ENCODE data around the gene CH25H.
"Not testable (repeated sequence)": the region's sequence is repeated elsewhere in the genome, so short reads cannot be mapped to it uniquely, and the experiment has no call there.

The CH25H gene

DNA sequence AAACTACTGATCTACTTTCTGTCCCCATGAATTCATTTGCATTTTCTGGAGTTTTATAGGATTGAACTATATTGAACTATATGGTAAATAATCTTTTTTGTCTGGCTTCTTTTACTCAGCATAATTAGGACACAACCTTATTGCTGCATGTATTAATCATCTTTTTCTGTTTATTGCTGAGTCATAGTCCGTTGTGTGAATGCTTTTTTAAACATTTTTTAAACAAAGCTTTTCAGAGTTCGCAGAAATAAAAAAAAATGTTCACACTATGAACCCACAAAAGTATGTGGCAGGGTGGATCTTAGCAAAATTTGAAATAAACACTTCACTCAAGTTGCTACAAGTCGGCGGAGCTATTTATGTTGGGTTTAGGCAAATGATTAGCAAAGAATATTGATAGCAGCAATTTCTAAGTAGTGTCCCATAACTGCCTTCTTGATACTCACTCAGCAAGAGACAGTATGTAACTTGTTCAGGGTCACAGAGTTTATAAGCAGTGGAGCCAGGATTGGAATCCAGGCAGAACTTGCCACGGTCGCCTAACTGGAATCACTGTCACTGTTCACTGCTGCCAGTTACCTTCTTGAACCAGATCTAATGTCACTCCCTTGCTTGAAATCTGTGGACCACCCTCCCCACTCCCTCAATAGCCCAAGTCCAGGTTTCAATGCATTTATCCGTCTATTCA is 5.6 kb downstream of the CH25H start:
- DNase-seq (ENCODE audit: low read depth in 2 of 2) = no peak

DNA sequence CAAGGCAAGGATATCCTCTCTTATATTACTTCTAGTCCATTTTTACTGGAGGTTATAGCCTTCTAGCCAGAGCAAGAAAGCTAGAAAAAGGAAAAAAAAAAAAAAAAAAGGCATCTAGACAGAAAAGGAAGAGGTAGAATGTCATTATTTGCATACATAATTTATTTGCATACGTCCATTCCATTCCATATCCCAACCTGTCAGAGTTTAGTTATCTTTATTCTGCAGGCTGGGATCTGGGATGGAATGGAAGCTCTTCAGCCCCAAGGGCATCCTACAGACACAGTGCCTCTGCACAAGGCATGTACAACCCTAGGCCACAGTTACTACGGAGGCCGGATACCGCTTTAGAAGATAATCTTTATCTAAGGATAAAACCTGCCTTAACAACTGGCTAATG is 9.6 kb downstream of the CH25H start:
- no peak for DNase-seq (ENCODE audit: low read depth in 2 of 2)

DNA sequence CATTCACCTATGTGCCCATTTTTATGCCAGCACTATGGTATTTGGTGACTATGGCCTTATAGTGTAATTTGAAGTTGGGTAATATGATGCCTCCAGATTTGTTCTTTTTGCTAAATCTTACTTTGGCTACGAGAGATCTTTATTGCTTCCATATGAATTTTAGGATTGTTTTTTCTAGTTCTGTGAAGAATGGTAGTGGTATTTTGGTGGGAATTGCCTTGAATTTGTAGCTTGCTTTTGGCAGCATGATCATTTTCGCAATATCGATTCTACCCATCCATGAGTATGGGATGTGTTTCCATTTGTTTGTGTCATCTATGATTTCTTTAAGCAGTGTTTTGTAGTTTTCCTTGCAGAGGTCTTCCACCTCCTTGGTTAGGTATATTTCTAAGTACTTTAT is 15.8 kb downstream of the CH25H start:
- DNase-seq (ENCODE audit: low read depth in 2 of 2) = not testable (repeated sequence)

DNA sequence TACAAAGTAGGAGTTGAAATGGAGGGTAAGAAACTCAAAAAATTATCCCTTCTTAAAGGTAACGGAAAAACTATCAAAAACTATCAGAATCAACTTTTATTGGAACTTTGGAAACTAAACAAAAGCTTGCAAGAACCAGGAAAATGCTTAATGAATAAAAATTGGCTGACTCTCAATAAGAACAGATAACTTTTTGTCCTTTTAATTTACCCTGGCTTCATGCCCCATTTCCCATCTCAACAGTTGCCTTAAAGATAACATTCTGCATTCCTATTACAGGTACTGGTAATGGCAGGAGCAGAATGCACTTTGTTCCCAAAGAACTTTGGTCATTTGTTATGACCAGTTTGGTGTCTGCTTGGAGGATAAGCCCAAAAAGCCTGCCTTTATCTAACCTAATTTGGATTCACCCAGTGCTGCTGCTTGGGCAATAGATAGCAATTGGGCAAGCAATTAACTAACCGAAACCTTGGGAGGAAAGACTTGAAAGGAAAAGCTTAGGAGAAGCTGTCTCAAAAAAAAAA is 17.8 kb downstream of the CH25H start:
- no peak for DNase-seq (ENCODE audit: low read depth in 2 of 2)

DNA sequence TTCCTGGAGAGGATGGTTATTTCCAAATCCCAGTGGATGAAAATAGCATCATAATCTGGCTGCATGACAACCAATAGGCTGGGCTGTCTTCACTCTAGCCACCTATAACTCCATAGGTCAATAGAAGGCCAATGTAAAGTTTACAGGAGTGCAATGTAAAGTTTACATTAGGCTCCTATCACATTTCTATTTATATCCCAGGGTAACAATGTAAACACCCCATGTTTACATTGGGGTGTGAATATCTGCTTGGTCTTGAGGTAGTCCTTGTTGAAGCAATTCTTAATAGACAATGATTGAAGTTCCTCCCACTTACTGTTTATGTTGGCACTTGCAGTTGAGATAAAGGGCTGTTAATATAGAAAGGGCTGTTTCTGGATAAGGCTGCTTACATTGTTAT is 21.5 kb downstream of the CH25H start:
- no peak for DNase-seq (ENCODE audit: low read depth in 2 of 2)

DNA sequence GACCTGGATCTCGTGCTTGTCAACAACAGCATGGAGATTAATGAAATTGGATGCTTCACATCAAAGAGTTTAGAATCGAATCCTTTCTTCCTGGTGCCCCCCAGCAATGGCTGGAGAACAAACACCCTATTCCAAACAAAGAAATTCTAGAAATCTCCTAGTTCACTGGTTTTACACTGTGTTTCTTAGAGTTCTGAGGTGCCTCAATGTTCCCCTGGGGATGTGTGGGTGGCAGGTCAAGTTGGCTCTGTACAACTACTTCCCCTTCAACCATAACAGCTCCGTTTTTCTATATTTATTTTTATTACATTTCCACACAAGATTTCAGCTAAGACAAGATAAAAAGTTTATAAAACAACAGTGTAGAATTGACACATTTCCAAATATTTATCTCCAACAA is 22.5 kb downstream of the CH25H start:
- no peak for DNase-seq (ENCODE audit: low read depth in 2 of 2)

DNA sequence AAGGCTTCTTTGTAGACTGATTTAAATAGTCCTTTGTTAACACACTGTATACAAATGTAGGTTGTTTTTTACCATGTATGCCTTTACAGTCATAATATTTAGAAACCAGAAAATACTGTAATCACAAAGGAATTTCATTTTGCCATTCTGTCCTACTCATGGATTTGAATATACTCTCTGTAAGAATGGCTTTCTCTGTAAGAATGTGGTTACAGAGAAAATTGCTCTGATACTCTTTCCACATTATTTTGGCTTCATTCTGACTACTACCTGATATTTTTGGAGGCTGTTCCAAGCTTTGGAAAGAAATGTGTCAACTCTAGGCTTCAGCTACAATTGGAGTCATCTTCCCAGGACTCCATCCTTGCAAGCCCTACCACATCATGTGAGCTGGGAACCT is 23.5 kb downstream of the CH25H start:
- DNase-seq (ENCODE audit: low read depth in 2 of 2) = no peak

DNA sequence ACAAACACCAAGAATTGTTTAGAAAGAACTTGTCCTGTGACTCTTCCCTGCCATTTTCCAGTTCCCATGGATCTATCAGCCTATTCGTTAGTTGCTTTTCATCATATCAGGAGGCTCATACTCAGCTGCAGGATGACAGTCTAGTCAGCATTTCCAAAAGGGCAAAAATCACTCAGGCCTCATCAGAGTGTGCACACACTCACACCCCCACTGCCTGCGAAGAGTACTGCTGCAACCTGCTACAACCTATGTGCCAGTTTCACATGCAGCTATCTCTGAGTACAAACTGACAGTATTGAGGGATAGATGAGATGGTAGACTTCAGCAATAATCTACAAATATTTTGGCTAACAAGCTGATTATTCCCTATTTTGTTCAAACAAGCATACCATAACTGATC is 24.2 kb downstream of the CH25H start:
- no peak for DNase-seq (ENCODE audit: low read depth in 2 of 2)

DNA sequence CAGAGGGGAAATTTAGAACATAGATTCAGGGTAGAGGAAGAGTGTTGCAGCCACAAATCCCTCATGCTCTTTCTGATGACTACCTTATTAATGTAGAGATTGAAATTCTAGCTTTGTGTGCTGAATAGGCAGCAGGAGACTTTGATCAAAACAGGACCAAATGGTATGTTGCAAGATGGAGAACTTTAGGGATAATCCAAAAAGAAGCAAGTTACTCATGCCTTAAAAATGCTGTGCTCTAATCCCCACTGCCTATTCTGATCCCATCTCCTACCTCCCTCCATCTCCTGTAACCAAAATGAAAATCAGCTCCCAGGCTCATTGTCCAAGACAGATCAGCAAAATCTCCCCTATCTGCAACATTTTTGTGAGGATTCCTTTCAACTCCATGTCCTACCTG is 31.3 kb downstream of the CH25H start:
- DNase-seq (ENCODE audit: low read depth in 2 of 2) = no peak

DNA sequence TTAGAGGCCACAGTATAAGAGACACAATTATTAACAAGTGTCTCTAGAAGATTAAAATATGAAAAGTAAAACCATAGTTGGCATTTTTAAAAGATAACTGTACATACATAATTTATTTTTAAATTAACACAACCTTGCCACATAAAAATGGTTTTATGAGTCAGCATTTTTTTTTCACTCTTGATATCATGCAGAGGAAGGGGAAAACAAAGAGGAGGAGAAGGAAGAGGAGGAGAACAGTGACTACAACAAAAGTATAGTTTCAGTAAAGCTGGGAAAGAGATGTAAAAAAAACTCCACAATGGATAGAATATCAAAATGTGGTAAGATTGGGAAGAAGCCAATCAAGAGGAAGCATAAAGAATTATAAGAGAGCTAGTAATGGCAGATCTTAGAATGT is 34.0 kb downstream of the CH25H start:
- DNase-seq (ENCODE audit: low read depth in 2 of 2) = no peak

DNA sequence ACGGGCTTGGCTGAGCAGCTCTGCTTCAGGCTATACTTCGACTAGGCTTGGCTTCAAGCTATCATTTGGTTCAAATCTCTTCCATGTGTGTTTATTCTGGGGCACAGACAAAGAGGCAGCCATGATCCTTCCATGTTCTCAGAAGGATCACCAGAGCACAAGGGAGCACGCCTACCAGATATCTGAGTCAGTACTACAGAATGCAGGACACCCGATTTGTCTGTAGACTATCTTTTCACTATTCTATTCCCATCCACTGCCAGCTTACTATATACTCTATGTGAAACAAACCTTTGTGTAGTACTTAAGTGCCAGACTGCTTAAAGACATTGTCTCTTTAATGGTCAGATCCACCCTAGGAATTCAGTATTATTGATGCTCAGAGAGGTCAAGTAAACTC is 35.1 kb downstream of the CH25H start:
- DNase-seq (ENCODE audit: low read depth in 2 of 2) = no peak

DNA sequence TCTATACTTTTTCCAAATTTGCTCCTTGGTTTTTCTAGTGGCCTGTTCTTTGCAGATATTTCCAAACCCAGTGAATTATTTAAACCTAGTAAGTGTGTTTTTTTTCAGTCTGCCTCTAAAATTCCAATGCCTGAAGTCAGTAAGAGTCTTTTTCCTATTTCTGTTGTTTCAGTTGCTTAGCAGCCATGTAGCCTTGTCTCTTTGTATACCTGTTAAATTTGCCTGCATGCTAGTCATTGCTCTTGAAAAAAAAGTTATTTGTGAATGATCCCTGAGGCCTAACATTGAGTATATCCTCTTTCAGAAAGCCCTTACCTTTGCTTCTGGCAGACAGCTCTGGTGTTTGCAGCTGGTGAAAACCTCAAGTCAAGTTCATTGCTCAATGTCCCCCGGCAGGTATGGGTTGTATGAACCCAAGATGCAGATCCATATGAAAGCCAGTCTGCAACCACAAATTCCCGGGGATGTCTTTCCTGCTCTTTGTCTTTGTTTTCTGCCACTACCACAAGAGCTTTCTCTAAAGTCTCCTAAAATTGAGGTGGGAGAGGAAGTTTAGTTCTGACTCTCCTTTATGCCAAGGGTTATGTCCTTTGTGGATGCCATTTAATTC is 35.7 kb downstream of the CH25H start:
- no peak for DNase-seq (ENCODE audit: low read depth in 2 of 2)

DNA sequence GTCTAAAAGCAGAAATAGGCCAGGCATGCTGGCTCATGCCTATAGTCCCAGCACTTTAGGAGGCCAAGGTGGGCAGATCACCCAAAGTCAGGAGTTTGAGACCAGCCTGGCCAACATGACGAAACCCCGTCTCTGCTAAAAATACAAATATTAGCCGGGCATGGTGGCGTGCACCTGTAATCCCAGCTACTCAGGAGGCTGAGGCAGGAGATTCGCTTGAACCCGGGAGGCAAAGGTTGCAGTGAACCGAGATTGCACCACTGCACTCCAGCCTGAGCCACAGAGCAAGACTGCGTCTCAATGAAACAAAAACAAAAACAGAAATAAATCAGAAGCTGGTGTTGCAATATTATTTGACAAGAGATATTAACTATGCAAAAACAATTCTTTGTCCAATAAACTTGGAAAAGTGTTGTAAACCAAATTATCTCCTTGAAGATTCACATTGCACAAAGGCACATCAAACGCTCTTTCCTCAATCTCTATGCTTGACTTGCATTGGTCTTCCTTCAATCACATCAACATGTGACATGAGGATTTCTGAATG is 38.7 kb downstream of the CH25H start:
- DNase-seq (ENCODE audit: low read depth in 2 of 2) = not testable (repeated sequence)

DNA sequence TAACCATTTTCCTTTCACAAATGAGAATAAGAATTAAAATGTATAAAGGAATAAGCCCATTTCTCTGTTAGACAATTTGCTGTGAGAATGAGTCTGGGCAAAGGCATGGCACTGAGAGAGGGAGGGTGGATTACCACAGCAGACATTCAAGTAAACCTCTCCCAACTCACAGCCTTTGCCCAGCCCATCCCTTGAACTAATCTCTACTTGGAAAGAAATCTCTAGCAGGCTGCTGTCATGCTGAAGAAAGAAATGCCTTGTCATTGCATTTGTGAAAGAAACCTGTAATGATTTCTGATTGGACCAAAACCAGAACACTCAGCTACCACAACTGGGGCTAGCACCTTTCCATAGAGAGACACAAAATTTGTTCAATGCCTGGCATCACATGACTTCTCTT is 39.2 kb downstream of the CH25H start:
- no peak for DNase-seq (ENCODE audit: low read depth in 2 of 2)

DNA sequence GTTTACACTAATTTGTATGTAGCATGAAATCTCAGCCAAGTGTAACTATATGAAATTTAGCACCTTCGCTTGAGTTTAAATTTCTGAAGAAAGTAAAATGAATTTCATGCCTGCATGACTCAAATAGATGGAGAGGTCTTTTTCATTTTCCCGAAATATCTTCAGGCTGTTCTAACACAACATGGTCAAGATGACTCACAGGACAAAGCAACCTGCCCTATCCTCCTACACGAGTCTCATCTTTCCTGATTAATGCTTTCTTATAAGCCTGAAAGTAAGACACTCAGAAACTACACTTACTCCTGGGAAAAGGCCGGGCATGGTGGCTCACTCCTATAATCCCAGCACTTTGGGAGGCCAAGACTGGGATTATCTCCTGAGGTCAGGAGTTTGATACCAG is 41.2 kb downstream of the CH25H start:
- no peak for DNase-seq (ENCODE audit: low read depth in 2 of 2)

DNA sequence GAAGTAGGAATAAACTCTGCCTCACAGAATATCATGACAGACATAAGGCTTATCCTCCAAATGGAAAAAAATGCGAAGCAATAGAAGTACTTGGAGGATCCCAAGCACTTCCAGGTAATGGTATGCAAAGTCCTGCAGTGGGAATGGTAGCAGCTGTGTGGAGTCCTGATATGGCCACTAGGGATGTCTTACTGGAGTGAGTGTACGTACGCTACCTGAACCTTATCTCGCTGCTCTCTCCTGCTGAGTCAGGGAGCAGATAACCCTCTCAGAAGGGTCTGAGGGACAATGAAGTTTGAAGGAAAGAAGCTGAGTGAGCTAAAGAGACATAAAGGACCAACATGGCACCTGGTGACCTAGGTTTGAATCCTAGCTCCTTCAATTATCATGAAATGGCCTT is 42.2 kb downstream of the CH25H start:
- no peak for DNase-seq (ENCODE audit: low read depth in 2 of 2)

DNA sequence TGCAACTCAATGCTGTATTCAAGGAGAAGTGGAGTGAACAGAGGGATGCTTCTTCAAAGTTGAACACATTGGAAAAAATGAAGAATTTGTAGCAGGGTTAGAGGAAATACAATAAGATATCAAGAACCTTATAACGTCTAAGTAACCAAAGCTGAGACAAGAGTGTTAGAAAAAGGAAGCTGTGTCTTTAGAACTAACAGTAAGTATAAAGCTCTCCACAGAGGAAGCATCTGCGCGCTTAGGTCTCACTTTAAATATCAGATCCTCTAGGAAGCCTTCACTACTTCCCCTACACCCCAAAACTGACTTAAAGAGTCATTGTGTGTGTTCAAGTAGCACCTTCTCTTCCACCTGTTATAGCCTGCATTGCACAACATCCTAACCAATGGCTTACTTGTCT is 43.0 kb downstream of the CH25H start:
- DNase-seq (ENCODE audit: low read depth in 2 of 2) = no peak

DNA sequence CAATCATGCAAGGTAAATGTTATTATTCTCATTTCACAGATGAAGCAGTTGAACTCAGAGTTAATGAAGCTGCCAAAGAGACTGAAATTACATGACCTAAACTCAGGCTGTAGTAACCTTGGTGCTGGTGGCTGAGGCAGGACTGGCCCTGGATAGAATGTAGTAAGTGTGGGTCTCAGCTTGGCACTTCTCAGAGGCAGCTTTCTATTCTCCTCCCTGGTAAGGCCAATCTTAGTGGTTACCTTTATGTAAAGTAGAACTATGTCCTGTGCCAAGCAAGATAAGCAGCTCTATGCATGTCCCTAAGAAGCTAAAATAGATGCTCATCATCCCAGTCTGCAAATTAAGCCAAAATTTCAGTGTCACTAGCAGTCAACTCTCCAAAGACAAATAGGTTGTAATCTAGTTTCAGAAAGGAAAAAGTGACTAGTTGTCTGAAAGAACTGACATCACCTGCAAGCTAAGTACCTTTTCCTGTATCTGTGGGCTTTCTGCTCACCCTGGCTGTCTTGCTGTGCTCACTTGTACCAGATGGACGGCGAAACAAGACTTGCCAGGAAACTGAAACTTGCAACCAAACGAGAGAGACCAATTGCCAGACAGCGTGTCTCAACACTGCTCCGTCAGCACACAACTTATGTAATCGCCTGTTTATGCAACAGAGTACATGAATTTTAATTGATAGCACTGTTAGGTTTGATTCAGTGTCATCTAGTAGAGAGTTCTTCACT is 43.7 kb downstream of the CH25H start:
- DNase-seq (ENCODE audit: low read depth in 2 of 2) = peak; percentile 21 to 31

DNA sequence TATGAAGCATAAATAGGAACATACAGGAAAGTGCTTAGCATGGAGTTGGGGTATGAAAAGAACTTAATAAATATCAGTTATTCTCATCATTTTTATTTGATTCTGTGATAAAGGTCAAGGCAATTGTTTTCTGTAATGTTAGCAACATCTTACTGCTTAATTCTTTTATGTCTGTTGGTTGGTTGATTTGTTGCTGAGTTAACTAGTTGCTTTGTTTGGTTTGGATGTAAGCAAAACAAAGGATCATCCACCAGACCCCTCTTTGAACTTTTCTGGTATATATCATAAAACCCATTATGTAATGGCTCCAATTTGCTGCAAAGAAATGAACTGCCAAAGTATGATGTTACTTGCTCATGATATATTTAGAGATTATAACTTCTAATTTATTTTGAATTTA is 44.5 kb downstream of the CH25H start:
- DNase-seq (ENCODE audit: low read depth in 2 of 2) = no peak

DNA sequence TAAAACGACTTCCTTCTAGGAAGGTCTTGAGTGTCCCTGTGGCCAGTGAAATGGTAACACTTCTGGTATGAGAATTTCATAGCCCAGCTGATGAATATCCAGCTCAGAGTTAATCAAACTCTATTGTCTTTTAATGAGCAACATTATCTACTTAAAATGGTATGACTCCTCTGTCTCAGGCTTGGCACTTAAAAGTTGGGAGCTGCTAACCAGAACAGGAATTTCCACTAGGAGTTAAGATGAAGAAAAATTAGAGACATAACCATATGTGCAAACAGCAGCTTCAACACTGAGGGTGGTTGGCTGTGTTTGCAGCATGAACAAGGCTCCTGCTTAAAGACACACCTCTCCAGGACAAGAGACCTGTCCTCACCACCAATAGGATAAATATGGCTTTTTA is 46.8 kb downstream of the CH25H start:
- no peak for DNase-seq (ENCODE audit: low read depth in 2 of 2)

DNA sequence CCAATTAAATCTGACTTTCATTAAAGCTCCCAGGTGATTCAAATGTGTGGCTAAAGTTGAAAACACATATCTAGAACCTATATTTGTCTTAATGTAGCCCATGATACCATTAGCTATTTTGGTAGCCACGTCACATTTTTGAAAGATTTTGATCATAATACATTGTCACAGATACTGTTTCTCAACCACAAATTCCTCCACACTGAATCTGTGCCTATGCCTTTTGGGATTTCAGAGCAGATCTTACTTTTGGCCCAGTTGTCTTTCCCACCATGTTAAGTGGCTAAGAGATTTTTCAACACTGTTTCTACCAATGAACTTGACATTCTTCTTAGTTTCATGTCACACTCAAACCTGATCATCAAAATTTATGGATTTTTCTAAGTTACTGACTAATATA is 47.4 kb downstream of the CH25H start:
- no peak for DNase-seq (ENCODE audit: low read depth in 2 of 2)

DNA sequence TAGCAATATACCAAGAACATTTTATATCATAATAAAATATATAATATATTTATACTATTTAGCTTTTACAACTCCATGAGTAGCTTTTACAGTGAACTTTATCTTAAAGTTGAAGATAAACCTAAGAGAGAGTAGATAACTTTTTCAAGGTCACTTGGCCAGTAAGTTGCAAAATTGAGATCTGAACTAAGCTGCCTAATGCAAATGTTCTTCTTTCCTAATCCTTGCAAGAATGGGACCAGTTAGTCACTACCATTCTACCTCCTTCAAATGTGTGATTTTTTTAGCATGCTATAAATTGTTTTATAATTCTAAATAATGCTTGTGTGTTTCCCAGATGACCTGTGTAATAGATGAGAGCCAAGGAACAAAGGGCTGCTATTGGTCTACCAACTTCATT is 47.8 kb downstream of the CH25H start:
- DNase-seq (ENCODE audit: low read depth in 2 of 2) = no peak

DNA sequence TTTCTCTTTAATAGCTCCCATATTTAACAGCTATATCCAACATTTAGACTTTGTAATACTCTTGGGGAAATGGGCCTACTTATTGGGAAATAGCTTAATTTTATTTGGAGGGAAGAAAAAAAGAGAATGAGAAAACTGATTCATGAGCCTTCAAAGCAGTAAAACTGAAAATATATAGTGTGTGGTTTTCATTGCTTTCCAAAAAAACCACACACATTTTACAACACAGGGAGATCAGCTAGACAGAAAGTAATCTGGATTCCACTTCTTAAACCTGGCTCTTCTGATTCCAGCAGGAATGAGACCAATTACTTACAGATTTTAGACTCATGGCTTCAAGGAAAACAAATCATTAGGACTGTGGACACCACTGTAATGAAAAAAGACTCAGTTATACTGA is 48.7 kb downstream of the CH25H start:
- DNase-seq (ENCODE audit: low read depth in 2 of 2) = no peak
